DND-41 (cell line): ENCODE results near the gene THRB.

Experiments
- ATAC-seq: fragments of 200-7000 bp; cut with Tn5 transposase; 3 replicates; pipeline ENCODE4 v1.9.1; 2021; ENCODE audit warnings: low read depth; ENCODE audit not compliant: insufficient read depth
- DNase-seq: peaks from one replicate; pipeline ENCODE4 v3.0.0-alpha.2; 2020
- H2AFZ ChIP-seq: 2 replicates; pipeline ENCODE4 v1.6.0; 2012; ENCODE audit warnings: low read depth, low read length
- H3K27ac ChIP-seq: 2 replicates; pipeline ENCODE4 v1.5.1; 2012; ENCODE audit warnings: low read length, inconsistent platforms
- H3K27me3 ChIP-seq: fragments of 200-600 bp; sonication (generic); 2 replicates; pipeline ENCODE4 v1.6.0; 2012; ENCODE audit warnings: low read length, mild to moderate bottlenecking, inconsistent platforms; ENCODE audit not compliant: insufficient read depth, poor library complexity
- H3K36me3 ChIP-seq: 2 replicates; pipeline ENCODE4 v1.5.1; 2012; ENCODE audit warnings: low read length, inconsistent platforms; ENCODE audit not compliant: insufficient read depth
- H3K4me1 ChIP-seq: 2 replicates; pipeline ENCODE4 v1.5.1; 2012; ENCODE audit warnings: mild to moderate bottlenecking, low read length; ENCODE audit not compliant: insufficient read depth
- H3K4me2 ChIP-seq: 2 replicates; pipeline ENCODE4 v1.6.0; 2012; ENCODE audit warnings: mild to moderate bottlenecking, moderate library complexity, low read length, inconsistent platforms; ENCODE audit not compliant: insufficient read depth
- H3K4me3 ChIP-seq, 2 experiments: fragments of 200-600 bp in 1 of 2; shearing (Covaris generic) in 1 of 2; 2 replicates each; pipeline ENCODE4 v1.5.1; 2012 to 2016; ENCODE audit warnings: inconsistent platforms in 2 of 2, low read length in 2 of 2, mild to moderate bottlenecking in 2 of 2, low read depth in 1 of 2, moderate library complexity in 1 of 2
- H3K79me2 ChIP-seq: 2 replicates; pipeline ENCODE4 v1.6.0; 2012; ENCODE audit warnings: low read length, inconsistent platforms; ENCODE audit not compliant: insufficient read depth
- H3K9ac ChIP-seq: 2 replicates; pipeline ENCODE4 v1.6.0; 2012; ENCODE audit warnings: low read depth, mild to moderate bottlenecking, inconsistent platforms, low read length, moderate library complexity
- H3K9me3 ChIP-seq: 2 replicates; pipeline ENCODE4 v1.5.1; 2012; ENCODE audit warnings: low read length, moderate library complexity, mild to moderate bottlenecking, inconsistent platforms; ENCODE audit not compliant: insufficient read depth, severe bottlenecking
- H4K20me1 ChIP-seq: 2 replicates; pipeline ENCODE4 v1.6.0; 2012; ENCODE audit warnings: low read length; ENCODE audit not compliant: insufficient read depth
- EZH2 ChIP-seq: IDR thresholded peaks from 3 replicates; pipeline ENCODE4 v1.6.1; 2012; ENCODE audit warnings: borderline replicate concordance, low read depth, mild to moderate bottlenecking, moderate library complexity, low read length, inconsistent platforms; ENCODE audit not compliant: severe bottlenecking
- TF ChIP-seq, protein P1 (sequence below): IDR thresholded peaks from 2 replicates; pipeline ENCODE4 v1.5.1; 2012; ENCODE audit warnings: borderline replicate concordance, low read length, moderate library complexity, mild to moderate bottlenecking; ENCODE audit not compliant: poor library complexity, severe bottlenecking; ENCODE audit errors: extremely low read depth

The THRB gene

GRCh38 chr3:24496529-24497482 is 2.2 kb upstream of the THRB start:
- H3K36me3 ChIP-seq = no peaks in the 10 kb centered on the region
- no peaks in the 10 kb centered on the region for H3K4me1 ChIP-seq
- no peak overlapping the region for H3K27ac ChIP-seq
- H3K9me3 ChIP-seq = peaks cover 4% of the 10 kb centered on the region
- H2AFZ ChIP-seq = no peak overlapping the region
- no peaks in the 10 kb centered on the region for H3K79me2 ChIP-seq
- no peak for ATAC-seq
- DNase-seq = no peak
- no peaks in the 10 kb centered on the region for H4K20me1 ChIP-seq
- H3K4me2 ChIP-seq = no peak overlapping the region
- H3K9ac ChIP-seq = no peak overlapping the region
- TF ChIP-seq EZH2 = no peak
- TF ChIP-seq, protein P1, sequence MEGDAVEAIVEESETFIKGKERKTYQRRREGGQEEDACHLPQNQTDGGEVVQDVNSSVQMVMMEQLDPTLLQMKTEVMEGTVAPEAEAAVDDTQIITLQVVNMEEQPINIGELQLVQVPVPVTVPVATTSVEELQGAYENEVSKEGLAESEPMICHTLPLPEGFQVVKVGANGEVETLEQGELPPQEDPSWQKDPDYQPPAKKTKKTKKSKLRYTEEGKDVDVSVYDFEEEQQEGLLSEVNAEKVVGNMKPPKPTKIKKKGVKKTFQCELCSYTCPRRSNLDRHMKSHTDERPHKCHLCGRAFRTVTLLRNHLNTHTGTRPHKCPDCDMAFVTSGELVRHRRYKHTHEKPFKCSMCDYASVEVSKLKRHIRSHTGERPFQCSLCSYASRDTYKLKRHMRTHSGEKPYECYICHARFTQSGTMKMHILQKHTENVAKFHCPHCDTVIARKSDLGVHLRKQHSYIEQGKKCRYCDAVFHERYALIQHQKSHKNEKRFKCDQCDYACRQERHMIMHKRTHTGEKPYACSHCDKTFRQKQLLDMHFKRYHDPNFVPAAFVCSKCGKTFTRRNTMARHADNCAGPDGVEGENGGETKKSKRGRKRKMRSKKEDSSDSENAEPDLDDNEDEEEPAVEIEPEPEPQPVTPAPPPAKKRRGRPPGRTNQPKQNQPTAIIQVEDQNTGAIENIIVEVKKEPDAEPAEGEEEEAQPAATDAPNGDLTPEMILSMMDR = peak; percentile 8
- no peak overlapping the region for H3K4me3 ChIP-seq
- no peaks in the 10 kb centered on the region for H3K27me3 ChIP-seq

DNA sequence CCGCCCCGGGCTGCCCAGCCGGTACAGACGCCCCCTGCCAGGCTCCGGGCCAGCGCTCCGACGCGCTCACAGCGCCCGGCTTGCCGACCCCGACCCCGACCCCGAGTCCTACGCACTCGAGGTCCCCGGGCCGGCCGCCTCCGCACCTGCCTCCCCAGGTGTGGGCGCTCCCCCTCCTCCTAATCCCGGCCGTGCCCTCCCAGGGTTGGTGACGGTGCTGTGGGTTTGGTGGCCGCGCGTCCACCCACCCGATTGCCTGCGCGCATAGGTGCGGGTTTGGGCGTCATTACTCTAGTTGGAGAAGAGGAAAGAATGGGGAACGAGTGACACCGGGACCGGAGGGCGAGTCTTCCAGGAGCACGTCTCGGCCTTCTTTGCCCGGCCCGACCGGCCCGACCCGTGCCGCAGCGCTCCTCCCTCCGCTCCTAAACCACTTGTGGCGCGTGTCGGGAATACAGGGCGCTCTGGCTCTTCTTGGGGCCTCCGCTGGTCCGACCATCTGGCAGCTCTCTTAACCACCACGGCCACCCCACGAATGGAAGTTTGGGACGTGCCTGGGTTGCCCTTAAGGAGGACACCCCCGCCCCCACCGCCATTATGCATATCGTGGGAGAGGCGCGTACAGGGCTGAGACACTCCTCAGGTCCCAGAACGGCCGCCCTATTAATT is 810 bp upstream of the THRB start:
- no peak overlapping the region for H3K4me3 ChIP-seq
- no peak overlapping the region for H2AFZ ChIP-seq
- H3K9ac ChIP-seq = no peak overlapping the region
- H3K36me3 ChIP-seq = no peaks in the 10 kb centered on the region
- DNase-seq (no peak), ATAC-seq (no peak)
- no peaks in the 10 kb centered on the region for H3K27me3 ChIP-seq
- H4K20me1 ChIP-seq = no peaks in the 10 kb centered on the region
- no peak overlapping the region for H3K27ac ChIP-seq
- no peaks in the 10 kb centered on the region for H3K4me1 ChIP-seq
- H3K79me2 ChIP-seq = no peaks in the 10 kb centered on the region
- TF ChIP-seq EZH2 = no peak
- TF ChIP-seq, protein P1 = no peak
- peaks cover 4% of the 10 kb centered on the region for H3K9me3 ChIP-seq
- no peak overlapping the region for H3K4me2 ChIP-seq

DNA sequence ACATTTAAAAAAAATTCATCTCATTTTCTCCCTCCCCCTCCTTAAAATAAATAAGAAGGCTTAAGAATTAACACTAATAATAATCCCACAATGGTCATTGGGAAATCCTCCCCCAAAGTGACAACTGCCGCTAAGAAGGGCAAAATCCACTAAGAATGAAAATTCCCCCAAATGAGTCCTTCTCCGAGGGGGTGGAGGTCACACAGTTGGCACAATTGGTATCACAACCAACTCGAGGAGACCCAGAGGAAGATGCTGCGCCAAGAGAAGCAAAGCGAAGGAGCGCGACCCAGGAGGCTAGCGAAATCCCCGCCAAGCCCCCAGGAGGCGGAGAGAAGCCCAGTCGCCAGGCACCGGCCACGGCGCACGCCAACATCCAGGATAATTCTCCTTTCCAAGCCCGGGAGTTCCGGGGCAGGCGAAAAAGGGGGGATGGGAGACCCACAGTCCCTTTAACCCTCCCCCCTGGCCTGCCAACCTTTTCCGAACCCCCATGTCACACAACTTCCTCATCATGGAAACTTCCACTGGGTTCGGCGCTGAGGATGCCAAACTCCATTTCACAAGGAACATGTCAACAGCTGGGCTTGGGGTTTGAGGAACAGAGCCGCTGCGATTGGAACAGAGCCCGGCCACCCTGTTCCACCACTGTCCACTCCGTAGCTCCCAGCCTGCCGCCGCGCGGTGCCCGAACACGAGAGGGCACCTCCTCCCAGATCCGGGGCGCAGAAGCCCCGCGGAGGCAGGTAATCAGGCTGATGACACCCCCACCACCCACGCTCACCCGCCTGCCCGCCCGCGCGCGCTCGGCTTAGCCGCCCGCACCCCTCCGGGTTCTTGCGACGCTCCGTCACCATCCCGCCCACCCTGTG is 668 bp downstream of the THRB start:
- DNase-seq = no peak
- no peak overlapping the region for H3K27ac ChIP-seq
- H4K20me1 ChIP-seq = no peaks in the 10 kb centered on the region
- ATAC-seq = no peak
- no peak overlapping the region for H2AFZ ChIP-seq
- no peak overlapping the region for H3K4me3 ChIP-seq
- no peaks in the 10 kb centered on the region for H3K79me2 ChIP-seq
- H3K27me3 ChIP-seq = no peaks in the 10 kb centered on the region
- H3K9ac ChIP-seq = no peak overlapping the region
- H3K36me3 ChIP-seq = no peaks in the 10 kb centered on the region
- H3K9me3 ChIP-seq = peaks cover 4% of the 10 kb centered on the region
- no peaks in the 10 kb centered on the region for H3K4me1 ChIP-seq
- TF ChIP-seq, protein P1 = no peak
- TF ChIP-seq EZH2 = no peak
- no peak overlapping the region for H3K4me2 ChIP-seq
